Pons (tissue), 1 donor: ENCODE data around the gene TEX9.
"Not testable (repeated sequence)": the region's sequence is repeated elsewhere in the genome, so short reads cannot be mapped to it uniquely, and the experiment has no call there.

ENCODE experiments used
- DNase-seq: peaks from one replicate; pipeline ENCODE4 v3.0.0-alpha.2; 2016; ENCODE audit warnings: low spot score

TEX9 gene

DNA sequence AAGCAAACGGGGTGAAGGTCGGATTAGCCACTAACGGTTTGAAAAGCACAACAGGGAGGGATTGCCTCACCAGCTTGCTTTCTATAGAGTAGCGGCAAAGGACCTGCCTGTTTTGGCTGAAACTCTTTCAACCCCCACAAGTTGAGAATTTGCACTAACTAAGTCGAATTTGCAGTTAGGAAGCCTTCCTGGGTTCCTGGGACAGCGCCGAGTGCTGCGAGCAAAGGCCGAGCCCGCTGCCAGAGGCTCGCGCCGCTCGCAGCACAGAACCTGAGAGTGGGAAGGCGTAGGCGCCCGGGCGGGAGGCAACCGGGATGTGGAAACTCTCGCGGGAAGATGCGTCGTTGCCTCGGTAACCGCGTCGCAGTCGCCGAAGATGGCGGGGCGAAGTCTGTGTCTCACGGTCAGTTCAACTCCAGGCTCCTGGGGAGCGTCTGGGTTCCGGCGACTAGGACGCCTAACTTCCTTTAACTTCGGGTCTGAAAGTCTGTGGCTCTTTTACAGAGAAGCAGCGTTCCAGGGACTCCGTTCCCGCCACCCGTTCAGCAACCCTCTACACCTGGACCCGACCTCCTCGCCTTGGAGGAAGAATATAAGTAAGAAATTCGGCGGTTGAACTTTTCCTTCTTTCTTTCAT is at the start of gene TEX9:
Gene TEX9, plus strand, starts transcription at position 352 of the 637 bp plus-strand sequence. Its CDS starts 25 bp downstream, at position 377.
- peak; percentile 43 for DNase-seq

DNA sequence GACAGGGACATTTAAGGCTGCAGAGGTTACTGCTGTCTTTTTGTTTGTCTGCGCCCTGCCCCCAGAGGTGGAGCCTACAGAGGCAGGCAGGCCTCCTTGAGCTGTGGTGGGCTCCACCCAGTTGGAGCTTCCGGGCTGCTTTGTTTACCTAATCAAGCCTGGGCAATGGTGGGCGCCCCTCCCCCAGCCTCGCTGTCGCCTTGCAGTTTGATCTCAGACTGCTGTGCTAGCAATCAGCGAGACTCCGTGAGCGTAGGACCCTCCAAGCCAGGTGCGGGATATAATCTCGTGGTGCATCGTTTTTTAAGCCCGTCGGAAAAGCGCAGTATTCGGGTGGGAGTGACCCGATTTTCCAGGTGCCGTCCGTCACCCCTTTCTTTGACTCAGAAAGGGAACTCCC is 48.7 kb upstream of the TEX9 start:
- not testable (repeated sequence) for DNase-seq

DNA sequence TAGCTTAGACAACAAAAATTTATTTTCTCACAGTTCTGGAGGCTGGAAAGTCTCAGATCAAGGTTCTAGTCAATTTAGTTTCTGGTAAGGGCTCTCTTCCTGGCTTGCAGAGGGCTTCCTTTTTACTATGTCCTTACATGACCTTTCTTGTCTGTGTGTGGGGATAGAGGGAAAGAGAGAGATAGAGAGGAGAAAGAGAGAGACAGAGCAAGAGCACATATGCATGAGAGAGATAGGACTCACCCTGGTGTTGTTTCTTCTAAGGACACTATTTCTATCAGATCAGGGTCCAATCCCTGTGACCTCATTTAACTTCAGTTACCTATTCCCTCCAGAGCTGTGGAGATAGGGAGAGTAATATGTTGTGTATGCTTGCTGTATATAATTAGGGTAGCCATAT is 44.9 kb upstream of the TEX9 start:
- no peak for DNase-seq

DNA sequence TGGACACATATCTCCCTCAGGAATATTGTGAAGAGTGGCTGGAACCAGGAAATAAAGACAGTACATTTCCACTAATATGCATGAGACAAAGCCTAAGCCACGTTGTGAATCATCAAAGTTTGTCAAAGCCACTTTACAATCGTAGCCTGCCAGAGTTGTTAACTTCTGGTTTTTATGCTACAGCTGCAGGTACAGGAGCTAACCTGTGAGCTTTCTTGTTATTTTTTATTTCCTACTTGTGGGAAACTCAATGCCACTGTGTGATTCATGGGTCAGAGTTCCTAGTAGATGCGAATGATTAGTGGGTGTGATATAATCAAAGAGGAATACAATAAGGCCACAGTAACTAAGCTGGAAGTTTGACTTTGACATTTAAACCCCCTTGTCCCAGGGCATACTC is 44.4 kb upstream of the TEX9 start:
- no peak for DNase-seq

DNA sequence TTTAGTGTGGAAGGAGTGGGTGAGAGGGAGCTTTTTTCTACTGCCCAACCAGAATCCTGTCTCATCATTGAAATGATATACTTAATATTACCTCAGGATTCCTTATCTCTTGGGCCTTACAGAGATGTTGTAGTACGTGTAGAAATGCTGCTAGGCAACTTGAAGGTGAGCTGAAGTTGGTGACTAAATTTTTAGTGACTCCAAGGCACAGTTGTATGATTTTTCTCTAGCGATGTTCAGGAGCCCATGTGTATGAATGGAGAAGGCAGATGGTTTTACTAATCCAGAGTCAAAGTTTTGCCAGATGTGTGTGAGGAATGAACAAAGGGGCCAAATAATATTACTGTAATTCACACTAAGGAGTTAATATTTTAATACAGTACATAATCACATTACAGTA is 42.8 kb upstream of the TEX9 start:
- DNase-seq, result no peak

DNA sequence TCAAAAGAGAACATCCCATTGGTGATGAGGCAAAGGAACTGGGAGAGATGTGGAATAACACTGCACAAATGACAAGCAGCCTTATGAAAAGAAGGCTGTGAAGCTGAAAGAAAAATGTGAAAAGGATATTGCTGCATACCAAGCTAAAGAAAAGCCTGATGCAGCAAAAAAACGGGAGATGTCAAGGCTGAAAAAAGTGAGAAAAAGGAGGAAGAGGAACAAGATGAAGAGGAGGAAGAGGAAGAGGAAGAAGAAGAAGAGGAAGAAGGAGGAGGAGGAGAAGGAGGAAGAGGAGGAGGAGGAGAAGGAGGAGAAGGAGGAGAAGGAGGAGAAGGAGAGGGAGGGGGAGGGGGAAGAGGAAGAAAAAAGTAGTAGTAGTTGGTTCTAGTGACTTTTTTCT is 41.8 kb upstream of the TEX9 start:
- DNase-seq, result no peak

DNA sequence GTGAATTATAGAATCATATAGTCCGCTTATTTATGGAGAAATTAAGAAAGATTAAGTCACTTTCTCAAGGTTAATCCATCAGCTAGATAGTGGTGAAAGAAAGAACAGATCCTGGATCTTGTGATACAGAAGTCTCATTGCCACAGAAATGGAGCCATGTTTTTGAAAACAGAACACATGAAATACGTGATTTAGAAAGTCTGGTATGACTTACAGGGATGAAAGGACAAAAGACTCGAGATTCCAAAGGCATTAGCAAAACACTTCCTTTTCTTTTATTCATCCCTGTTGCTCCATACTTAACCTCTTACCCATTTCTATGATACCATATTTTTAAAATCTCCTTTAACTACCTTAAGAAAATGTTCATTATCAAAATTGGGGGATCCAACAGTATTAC is 40.0 kb upstream of the TEX9 start:
- no peak for DNase-seq

DNA sequence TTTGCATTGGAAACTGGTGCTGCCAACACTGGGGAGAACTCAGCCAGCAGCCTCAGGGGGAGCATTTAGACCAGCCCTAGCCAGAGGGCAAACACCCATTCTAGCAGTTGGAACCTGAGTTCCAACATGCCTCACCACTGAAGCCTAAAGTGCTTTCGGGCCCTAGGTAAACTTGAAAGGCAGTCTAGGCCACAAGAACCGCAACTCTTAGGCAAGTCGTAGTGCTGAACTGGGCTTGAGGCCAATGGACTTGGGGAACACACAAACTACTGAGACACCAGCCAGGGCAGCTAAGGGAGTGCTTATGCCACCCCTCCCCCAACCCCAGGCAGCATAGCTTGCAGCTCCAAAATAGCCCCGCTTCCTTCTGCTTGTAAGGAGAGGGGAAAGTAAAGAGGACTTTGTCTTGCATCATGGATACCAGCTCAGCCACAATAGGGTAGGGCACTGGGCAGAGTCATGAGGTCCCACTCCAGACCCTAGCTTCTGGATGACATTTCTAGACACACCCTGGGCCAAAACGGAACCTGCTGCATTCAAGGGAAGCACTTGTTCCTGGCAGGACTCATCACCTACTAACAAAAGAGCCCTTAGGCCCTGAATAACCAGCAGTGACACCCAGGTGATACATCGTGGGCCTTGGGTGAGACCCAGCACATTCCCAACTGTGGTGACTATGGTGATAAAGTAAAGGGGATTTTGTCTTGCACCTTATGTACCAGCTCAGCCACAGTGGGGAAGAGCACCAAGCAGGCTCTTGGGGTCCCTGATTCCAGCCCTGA is 37.3 kb upstream of the TEX9 start:
- DNase-seq, result no peak

DNA sequence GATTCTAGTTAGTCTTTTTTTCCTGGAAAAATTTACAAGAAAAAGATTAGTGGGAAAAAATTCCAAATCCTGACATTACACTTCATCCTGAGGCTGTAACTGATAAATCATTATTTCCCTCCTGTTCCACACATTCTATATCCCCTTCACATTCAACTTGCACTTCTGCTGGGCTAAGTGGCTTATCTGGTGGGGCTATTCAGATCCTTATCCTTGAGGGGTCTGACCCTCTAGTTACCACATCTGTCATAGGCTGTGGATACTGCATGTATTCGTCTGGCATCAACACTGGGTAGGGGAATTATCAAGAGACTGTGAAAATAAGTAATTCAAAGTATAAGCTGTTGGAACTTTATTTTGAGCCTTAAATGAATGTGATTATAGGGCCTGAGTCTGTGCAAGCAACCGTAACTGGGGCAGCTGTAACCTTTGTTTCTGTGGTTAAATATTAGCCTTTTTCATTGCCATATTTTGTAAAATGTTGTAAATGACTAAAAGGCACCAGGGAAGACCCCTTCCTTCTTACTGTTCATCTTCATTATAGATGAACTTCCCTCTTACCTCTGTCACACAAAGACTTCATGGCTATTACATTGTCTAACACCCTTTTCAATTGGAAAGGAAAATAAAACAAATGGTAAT is 28.0 kb upstream of the TEX9 start:
- no peak for DNase-seq

DNA sequence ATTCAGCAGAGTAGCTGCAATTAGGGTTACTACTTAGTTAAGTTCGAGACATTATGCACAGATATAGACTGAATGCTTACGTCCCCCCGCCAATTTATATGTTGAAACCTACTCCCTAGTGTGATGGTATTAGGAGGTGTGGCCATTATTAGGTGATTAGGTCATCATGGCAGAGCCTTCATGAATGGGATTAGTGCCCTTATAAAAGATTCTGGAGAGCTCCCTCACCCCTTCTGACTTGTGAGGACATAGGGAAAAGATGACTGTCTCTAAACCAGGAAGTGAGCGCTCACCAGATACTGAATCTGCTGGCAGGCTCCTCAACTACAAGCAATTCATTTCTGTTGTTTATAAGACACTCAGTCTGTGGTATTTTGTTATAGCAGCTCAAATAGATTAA is 25.6 kb upstream of the TEX9 start:
- no peak for DNase-seq

DNA sequence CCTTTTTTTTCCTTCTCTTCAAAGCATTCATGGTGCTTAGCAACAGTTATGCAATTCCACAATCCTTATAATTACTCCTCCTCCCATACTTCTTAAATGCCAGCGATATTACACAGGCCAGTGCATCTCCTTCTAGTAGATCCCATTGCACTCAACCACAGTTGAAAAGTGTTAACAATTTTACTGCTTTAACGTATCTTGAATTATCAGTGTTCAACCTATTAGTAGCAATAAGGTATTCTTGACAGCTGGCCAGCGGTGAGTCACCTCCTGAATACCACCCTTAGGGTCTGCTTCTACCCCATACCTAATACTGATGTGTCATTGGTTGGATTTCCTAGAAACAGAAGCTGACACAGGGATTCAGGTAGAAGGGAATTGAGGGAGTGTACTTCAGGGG is 24.0 kb upstream of the TEX9 start:
- DNase-seq, result no peak

DNA sequence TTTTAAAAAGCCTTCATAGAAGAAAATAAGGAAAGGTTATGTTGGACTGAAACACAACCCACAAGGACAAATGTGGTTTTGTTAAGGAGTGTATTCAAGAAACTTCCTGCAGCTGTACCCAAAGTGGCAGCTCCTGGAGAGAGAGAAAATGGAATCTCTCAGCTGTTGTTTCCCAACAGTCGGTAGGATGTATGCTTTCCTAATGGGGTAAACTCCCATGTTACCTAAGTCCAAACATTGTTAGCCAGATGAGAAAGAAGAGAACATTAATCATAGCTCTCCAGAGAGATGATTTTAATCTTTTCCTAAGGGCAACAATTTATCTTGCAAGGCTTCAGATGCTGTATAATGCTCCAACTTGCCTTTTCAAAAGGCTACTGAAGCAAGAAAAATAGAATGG is 22.6 kb upstream of the TEX9 start:
- no peak for DNase-seq

DNA sequence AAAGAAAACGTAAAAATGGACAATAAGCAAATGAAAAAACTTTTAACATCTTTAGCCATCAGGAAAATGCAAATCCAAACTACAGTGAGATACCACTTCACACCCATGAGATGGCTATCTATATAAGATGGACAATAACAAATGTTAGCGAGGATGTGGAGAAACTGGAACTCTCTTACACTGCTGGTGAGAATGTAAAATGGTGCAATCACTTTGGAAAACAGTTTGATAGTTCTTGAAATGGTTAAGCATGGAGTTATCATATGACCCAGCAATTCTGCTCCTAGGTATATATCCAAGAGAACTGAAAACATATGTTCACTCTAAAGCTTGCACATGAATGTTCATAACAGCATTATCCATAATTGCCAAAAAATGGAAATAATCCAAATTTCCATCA is 21.3 kb upstream of the TEX9 start:
- no peak for DNase-seq

DNA sequence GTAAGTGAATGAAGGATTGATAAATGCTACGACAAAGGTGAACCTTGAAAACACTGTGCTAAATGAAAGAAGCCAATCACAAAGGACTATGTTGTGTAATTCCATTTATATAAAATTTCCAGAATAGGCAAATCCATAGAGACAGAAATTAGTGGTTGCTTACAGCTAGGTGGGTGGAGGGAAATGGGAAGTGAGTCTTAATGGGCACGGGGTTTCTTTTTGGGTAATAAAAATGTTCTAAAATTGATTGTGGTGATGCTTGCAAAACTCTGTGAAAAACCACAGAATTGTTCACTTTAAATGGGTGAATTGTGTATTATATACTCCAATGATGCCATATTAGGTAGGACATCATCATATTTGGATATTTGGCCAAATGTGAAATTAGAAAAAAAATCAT is 20.9 kb upstream of the TEX9 start:
- DNase-seq, result no peak

DNA sequence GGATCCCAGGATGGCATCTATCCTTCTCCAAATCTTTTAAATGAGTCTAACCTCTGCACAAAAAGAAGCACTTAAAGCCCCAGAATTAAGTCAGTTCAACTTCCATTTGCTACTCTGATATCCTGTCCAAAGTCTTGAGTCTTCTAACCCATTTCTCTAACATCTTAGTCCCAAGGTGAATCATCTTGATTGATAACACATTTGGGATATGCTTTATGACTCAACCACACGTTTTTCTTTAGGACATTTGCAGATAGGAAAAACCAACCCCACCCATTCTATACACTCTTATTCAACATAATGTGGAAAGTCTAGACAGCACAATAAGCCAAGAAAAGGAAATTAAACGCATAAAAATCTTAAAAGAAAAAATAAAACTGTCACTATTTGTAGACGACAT is 18.8 kb upstream of the TEX9 start:
- no peak for DNase-seq

DNA sequence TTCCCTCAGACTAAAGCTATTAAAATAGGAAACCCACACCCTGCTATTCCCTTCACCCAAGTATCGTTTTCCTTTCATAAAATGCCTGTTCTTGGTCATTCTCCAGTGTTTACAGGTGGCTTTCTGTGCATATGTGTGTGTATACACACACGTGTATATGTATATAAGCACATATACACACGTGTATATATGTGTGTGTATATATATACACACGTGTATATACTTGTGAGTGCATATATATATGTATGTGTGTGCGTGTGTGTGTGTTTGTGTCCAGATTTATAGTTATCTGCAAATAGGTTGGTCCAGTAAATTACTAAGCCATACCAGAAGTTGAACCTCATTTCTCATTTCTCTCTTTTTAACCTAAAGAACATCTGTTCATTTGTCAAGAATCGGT is 15.7 kb upstream of the TEX9 start:
- no peak for DNase-seq

DNA sequence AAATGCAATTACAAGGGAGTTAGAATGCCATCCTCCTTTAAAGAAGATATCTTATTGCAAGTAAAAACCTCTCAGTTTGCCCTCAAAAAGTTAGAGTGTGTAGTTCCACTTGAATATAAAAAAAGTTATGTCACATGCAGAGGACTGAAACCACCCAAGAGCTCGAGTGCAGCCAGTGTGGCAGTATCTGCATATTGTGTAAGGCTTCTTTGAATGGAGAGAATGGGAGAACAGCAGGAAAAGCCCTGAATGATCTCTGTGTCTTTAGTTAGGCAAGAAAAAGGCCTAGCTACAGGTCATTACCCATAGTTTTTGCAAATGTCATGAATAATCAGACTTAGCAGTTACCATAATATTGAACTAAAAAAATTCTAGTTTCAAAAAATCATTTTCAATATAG is 13.9 kb upstream of the TEX9 start:
- no peak for DNase-seq

DNA sequence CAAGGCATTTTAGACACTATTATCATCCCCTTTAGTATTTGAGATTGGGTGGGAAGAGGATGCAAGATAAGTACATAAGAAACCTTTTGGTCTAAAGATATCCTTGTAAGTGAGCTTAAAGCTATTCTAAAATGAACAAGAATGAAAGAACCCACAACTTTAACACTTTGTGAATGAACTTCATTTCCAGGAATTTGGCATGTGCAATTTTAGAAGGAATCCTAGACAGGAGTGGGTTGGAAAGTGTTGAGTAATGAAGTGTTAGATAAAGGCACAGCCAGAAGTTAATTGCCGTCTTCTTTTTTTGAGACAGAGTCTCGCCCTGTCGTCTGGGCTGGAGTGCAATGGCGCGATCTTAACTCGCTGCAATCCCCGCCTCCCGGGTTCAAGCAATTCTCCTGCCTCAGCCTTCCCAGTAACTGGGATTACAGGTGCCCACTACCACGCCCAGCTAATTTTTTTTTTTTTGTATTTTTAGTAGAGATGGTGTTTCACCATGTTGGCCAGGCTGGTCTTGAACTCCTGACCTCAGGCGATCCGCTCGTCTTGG is 13.2 kb upstream of the TEX9 start:
- DNase-seq, result no peak

DNA sequence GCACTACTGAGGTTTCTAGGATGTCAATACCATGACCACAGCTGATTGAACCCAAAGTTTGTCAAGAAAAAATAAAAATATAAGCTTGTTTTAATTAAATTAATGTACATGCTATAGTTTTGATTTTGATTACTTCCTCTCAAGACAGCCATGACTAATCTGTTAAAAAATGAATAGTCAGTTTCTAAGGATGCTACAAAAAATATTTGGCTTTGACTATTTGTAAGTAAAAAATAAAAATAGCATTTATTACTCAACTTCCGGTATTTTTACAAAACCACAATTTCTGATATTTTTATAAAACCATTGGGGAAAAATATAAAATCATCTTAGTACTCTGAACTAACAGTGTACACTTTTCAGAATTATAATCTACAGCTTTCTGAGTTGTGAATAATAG is 12.1 kb upstream of the TEX9 start:
- DNase-seq, result no peak

DNA sequence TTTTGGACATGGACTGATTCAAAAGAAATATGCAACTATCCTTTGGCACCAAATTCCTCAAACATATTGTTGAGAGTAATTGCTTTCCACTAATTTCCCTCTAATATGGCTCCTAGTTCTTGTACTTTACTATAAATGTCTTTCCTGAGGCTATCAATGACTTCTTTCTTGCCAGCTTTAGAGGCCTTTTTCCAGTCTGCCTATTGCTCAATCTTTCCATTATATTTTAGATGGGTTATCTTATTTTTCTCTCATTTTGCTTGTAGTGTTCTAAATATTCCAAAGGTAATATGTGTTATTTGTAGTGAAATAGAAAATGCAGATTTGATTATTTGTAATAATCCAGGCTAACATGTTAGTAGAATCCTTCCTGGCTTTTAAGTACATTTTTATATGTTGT is 11.5 kb upstream of the TEX9 start:
- DNase-seq, result no peak

DNA sequence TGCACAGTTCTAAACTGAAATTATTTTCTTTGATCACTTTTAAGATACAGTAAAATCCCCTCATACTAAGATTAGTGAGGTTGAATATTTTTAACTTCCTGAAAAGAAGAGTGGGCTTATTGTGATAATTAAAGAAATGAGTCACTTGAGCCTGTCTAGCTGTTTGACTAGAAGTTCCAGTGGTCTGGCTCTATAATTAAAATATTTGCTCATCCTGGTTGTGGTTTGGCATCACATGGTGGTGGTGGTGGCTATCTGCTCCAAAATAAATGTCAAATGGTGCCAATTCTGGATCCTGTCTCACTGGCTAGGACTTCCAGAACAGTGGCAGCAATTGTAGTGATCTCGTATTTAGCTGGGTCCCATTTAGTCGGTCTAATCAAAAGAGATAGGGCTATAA is 8.6 kb upstream of the TEX9 start:
- DNase-seq, result no peak

DNA sequence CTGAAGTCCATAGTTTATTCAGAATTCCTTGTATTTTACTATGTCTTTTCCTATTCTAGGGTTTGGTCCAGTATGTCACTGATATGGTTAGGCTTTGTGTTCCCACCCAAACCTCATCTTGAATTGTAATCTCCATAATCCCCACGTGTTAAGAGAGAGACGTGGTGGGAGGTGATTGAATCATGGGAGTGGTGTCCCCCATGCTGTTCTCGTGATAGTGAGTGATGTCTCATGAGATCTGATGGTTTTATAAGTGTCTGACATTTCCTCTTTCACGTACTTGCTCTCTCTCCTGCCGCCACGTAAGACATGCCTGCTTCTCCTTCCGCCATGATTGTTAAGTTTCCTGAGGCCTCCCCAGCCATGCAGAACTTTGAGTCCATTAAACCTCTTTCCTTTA is 6.6 kb upstream of the TEX9 start:
- no peak for DNase-seq

DNA sequence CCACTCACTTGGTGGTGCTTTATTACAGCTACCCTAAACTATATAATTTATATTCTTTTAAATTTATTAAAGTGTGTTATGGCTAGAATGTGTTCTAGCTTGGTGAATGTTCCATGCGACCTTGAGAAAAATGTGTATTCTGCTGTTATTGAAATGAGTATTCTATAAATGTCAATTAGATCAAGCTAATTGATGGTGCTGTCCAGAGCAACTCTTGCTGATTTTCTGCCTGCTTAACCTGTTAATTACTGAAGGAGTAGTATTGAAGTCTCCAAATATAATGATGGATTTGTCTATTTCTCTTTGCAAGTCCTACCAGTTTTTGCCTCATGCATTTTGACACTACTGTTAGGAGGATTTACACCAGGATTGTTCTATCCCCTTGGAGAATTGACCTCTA is 3.2 kb upstream of the TEX9 start:
- no peak for DNase-seq
